ENCODE data around the gene STPG3. TPM values are rescaled to one million over a fixed set of nuclear protein-coding genes. Genes with fewer than 3 reads are reported as not detected.
"Not testable (repeated sequence)": the region's sequence is repeated elsewhere in the genome, so short reads cannot be mapped to it uniquely, and the experiment has no call there.

The STPG3 gene
- total RNA-seq, 4 donors from 2014 or later, result not detected

GRCh38 chr9:137237759-137238726 is 13.0 kb upstream of the STPG3 start:
- no peak for DNase-seq
- intact Hi-C loops (cut with DNase I; ENCODE audit: low total_unique reads), result no loop called here

GRCh38 chr9:137239541-137240200 is 11.4 kb upstream of the STPG3 start:
- H3K4me1 ChIP-seq; DNase-seq; H3K36me3 ChIP-seq; intact Hi-C loops (cut with DNase I; ENCODE audit: low total_unique reads); H3K27me3 ChIP-seq; H3K9me3 ChIP-seq: not testable (repeated sequence)
- peak overlapping the region; percentile 76 to 93 for H3K27ac ChIP-seq
- H3K4me3 ChIP-seq, result peak overlapping the region; percentile 56 to 70

More at GRCh38 chr9:137237759-137238726, 13.0 kb upstream of the STPG3 start:
- H3K27ac ChIP-seq, result no peak overlapping the region
- TF ChIP-seq POLR2A (IDR thresholded peaks at IDR 0.05) (no peak), CTCF (IDR thresholded peaks at IDR 0.05) (no peak)
- H3K36me3 ChIP-seq, result no peaks in the 10 kb centered on the region
- H3K4me3 ChIP-seq, result no peak overlapping the region
- no peaks in the 10 kb centered on the region for H3K9me3 ChIP-seq
- H3K4me1 ChIP-seq, result peaks cover 5 to 9% of the 10 kb centered on the region in 2 donors
- H3K27me3 ChIP-seq, result peaks cover 0 to under 1% of the 10 kb centered on the region in 2 donors

GRCh38 chr9:137240318-137240840 is 10.7 kb upstream of the STPG3 start:
- Histone ChIP-seq H3K36me3 (no peaks in the 10 kb centered on the region), H3K27me3 (no peaks in the 10 kb centered on the region), H3K9me3 (no peaks in the 10 kb centered on the region), H3K27ac (peak overlapping the region; percentile 76 to 93), H3K4me1 (peaks cover 6 to 9% of the 10 kb centered on the region in 2 donors), H3K4me3 (peak overlapping the region; percentile 56 to 70)
- intact Hi-C loops (cut with DNase I; ENCODE audit: low total_unique reads), result no loop called here
- TF ChIP-seq CTCF (IDR thresholded peaks at IDR 0.05) (peak in 1 of 4 experiments; percentile 1), POLR2A (IDR thresholded peaks at IDR 0.05) (peak in 1 of 2 donors; percentile 30)
- peak; percentile 75 to 83 for DNase-seq

- Histone ChIP-seq H3K36me3 (no peaks in the 10 kb centered on the region), H3K4me3 (peak within 1 kb of the TSS; percentile 76 to 88), H3K4me1 (peaks cover 6 to 8% of the 10 kb centered on the region in 2 donors), H3K9me3 (no peaks in the 10 kb centered on the region), H3K27me3 (no peaks in the 10 kb centered on the region), H3K27ac (peak within 1 kb of the TSS; percentile 93 to 97)
- TF ChIP-seq POLR2A (IDR thresholded peaks at IDR 0.05) (peak; percentile 93 to 100), CTCF (IDR thresholded peaks at IDR 0.05) (peak in 2 of 4 experiments; percentile 2 to 50)
- DNase-seq, result peak; percentile 99 to 100
- intact Hi-C loops (cut with DNase I; ENCODE audit: low total_unique reads), result no loop called here
Measured at GRCh38 chr9:137240841-137241489, 10.1 kb upstream of the STPG3 start, which contains the start of gene TUBB4B. Gene TUBB4B (plus strand): TSS chr9:137241287. CDS start chr9:137241361, 74 bp downstream.
